Thyroid gland (tissue), 4 donors: ENCODE measurements around the gene HOXC10.

ENCODE experiments used
- CTCF ChIP-seq, 6 experiments: fragments of 200-600 bp in 3 of 6; fragments of 450-650 bp in 3 of 6; sonication (generic) in 3 of 6; IDR thresholded peaks; one replicate each; pipeline ENCODE4 v1.5.1; 2016 to 2019; ENCODE audit warnings: antibody characterized with exemption in 6 of 6, mild to moderate bottlenecking in 2 of 6, inconsistent platforms in 1 of 6, moderate library complexity in 1 of 6
- POLR2A ChIP-seq, 2 donors: fragments of 450-650 bp; IDR thresholded peaks; one replicate each; pipeline ENCODE4 v1.6.1; 2017; ENCODE audit warnings: antibody characterized with exemption in 2 of 2, mild to moderate bottlenecking in 2 of 2, moderate library complexity in 1 of 2

GRCh38 chr12:53995002-53995377 is 10.0 kb downstream of the HOXC10 start:
- TF ChIP-seq CTCF (IDR thresholded peaks at IDR 0.05) (no peak), POLR2A (IDR thresholded peaks at IDR 0.05) (no peak)
